ENCODE measurements around the gene INCA1. TPM values are rescaled to one million over a fixed set of nuclear protein-coding genes. Genes with fewer than 3 reads are reported as not detected.
"Not testable (repeated sequence)": the region's sequence is repeated elsewhere in the genome, so short reads cannot be mapped to it uniquely, and the experiment has no call there.

Gene INCA1
- polyA plus RNA-seq, 1 experiment = 1.3 TPM

GRCh38 chr17:5033352-5034015, 36.2 kb upstream of the INCA1 start:
- no peak for TF ChIP-seq CTCF (IDR thresholded peaks at IDR 0.05; ENCODE audit: insufficient read depth, low read depth, low read length)
- DNase-seq (ENCODE audit: low read depth) = no peak
- H3K4me3 ChIP-seq (ENCODE audit: low read depth, low read length) = no peak overlapping the region
- 0 out of 2 replicates have a peak, but pooled peaks cover 6% of the 10 kb centered on the region for H3K27me3 ChIP-seq (ENCODE audit: control insufficient read depth, insufficient read depth, low read length)
- POLR2A ChIA-PET = no interaction called here
- CTCF ChIA-PET = interaction anchor here (0.6 to 3.5 kb wide), 3 partner anchors 8 to 482 kb away, joined by 3 to 27 read pairs (median 3); no protein-coding TSS in a partner anchor
- H3K36me3 ChIP-seq (ENCODE audit: control insufficient read depth, insufficient read depth, low read length) = no peaks in the 10 kb centered on the region

DNA sequence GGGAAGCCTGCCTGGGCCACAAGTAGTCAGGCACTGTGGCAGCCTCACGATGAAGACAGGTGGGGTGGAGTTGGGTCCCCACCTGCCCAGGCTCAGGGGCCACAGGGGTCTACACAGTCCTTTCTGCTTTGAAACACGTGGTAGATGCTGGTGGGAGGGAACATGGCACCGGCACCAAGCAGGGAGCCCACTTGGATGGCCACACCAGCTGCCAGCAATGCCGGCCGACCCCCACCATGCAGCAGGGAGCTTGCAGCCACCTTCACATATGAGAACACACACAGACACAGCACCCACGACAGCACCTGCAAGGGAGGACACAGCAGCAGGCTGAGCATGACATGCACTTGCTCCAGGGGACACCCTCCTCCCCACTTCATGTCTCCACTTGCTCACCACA, 35.5 kb upstream of the INCA1 start:
- 0 out of 2 replicates have a peak, but pooled peaks cover 6% of the 10 kb centered on the region for H3K27me3 ChIP-seq (ENCODE audit: control insufficient read depth, insufficient read depth, low read length)
- no peak for DNase-seq (ENCODE audit: low read depth)
- no peak overlapping the region for H3K4me3 ChIP-seq (ENCODE audit: low read depth, low read length)
- no peaks in the 10 kb centered on the region for H3K36me3 ChIP-seq (ENCODE audit: control insufficient read depth, insufficient read depth, low read length)
- no peak for TF ChIP-seq CTCF (IDR thresholded peaks at IDR 0.05; ENCODE audit: insufficient read depth, low read depth, low read length)
- ChIA-PET POLR2A (no interaction called here), CTCF (interaction anchor here (0.6 to 6.9 kb wide), 3 partner anchors 20 to 481 kb away, joined by 3 to 73 read pairs (median 7); no protein-coding TSS in a partner anchor)

- DNase-seq (ENCODE audit: low read depth) = no peak
- Histone ChIP-seq H3K27me3 (ENCODE audit: control insufficient read depth, insufficient read depth, low read length) (0 out of 2 replicates have a peak, but pooled peaks cover 6% of the 10 kb centered on the region), H3K36me3 (ENCODE audit: control insufficient read depth, insufficient read depth, low read length) (no peaks in the 10 kb centered on the region), H3K4me3 (ENCODE audit: low read depth, low read length) (peak overlapping the region; percentile 36)
- peak; percentile 86 for TF ChIP-seq CTCF (IDR thresholded peaks at IDR 0.05; ENCODE audit: insufficient read depth, low read depth, low read length)
- CTCF ChIA-PET = interaction anchor here (0.8 to 6.9 kb wide), 10 partner anchors 11 to 122 kb away, joined by 3 to 73 read pairs (median 4); no protein-coding TSS in a partner anchor
- POLR2A ChIA-PET = no interaction called here
Measured at GRCh38 chr17:5031365-5032082, 34.2 kb upstream of the INCA1 start.

GRCh38 chr17:5030168-5030567, 32.8 kb upstream of the INCA1 start:
- H3K27me3 ChIP-seq (ENCODE audit: control insufficient read depth, insufficient read depth, low read length); H3K4me3 ChIP-seq (ENCODE audit: low read depth, low read length); H3K36me3 ChIP-seq (ENCODE audit: control insufficient read depth, insufficient read depth, low read length); DNase-seq (ENCODE audit: low read depth): not testable (repeated sequence)
- ChIA-PET POLR2A (interaction anchor here (0.7 kb wide), 1 partner anchor 242 kb away, joined by 10 read pairs; no protein-coding TSS in a partner anchor), CTCF (interaction anchor here (0.8 to 6.9 kb wide), 13 partner anchors 9 to 121 kb away, joined by 3 to 73 read pairs (median 4); partner anchors contain the start of gene ZFP3)

- POLR2A ChIA-PET = no interaction called here
- TF ChIP-seq CTCF (IDR thresholded peaks at IDR 0.05; ENCODE audit: insufficient read depth, low read depth, low read length) = no peak
- H3K36me3 ChIP-seq (ENCODE audit: control insufficient read depth, insufficient read depth, low read length) = peaks cover 6% of the 10 kb centered on the region
- no peaks in the 10 kb centered on the region for H3K27me3 ChIP-seq (ENCODE audit: control insufficient read depth, insufficient read depth, low read length)
- CTCF ChIA-PET = interaction anchor here (0.9 to 6.9 kb wide), 6 partner anchors 9 to 118 kb away, joined by 3 to 73 read pairs (median 4); partner anchors contain the start of gene CAMTA2
- DNase-seq (ENCODE audit: low read depth) = no peak
- H3K4me3 ChIP-seq (ENCODE audit: low read depth, low read length) = no peak overlapping the region
Measured at GRCh38 chr17:5027916-5028315, 30.6 kb upstream of the INCA1 start.
